Caki2 (cell line): ENCODE data around the gene KCNQ1. TPM values are rescaled to one million over a fixed set of nuclear protein-coding genes. Genes with fewer than 3 reads are reported as not detected.
A peak's percentile ranks its signal among the peaks of the same experiment; 100 is the strongest.

Source experiments
- DNase-seq: peaks from one replicate; pipeline ENCODE4 v3.0.0-alpha.2; 2015; ENCODE audit warnings: low read depth
- in situ Hi-C: cut with HindIII; loops from 2 replicates; pipeline ENCODE4 v1.10.0; 2016; ENCODE audit warnings: low sequenced_read_pairs, low pct_unique_long_range_greater_than_20kb, mixed read lengths
- total RNA-seq: library from RNA; depleted of rRNA; stranded (reverse); fragments of >200 nt; shearing (Covaris generic); gene quantifications from 2 replicates; pipeline ENCODE4 v1.2.3, GENCODE V29; 2014; ENCODE audit warnings: low replicate concordance

KCNQ1 gene
- total RNA-seq, 1 experiment from 2014 or later = not detected

DNA sequence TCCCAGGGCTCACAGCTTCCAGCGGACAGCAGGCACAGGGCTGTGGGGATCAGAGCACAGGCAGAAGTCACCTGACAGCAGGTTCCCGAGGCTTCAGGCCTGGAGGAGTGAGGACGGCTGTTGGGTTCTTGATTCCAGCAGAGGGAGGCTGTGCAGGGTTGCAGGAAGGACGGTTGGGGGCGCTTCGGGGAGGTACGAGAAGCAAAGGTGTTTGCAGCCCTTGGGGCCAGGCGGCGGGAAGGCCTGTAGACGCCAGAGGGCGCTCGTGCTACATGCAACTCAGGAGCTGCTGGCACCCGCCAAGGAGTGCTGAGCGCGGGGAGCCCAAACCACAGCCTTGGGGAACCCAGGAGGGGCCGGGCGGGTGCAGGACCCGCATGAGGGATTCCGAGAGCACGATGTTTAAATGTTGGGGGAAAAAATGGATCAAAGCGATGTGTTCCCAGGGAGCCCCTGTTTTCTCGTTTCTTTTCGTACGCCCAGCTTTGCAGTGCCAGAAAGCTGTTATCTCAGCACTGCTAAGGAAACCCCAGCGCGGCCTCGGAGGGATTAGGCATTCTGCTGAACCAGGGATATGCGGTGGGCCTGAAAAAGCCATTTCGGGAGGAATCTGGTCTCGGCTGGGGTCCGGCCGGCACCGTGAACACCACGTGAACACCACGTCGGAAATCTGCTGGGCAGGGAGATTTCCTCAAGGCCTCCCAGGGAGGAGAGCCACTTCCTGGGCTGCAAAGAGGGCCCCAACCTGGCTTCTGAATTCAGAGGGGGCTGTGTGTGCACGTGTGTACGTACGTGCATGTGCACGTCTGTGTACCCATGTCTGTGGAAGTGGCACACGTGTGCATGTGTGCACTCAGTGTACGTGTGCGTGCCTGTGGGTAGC lies 88.1 kb downstream of the KCNQ1 start:
- DNase-seq = peak; percentile 75

DNA sequence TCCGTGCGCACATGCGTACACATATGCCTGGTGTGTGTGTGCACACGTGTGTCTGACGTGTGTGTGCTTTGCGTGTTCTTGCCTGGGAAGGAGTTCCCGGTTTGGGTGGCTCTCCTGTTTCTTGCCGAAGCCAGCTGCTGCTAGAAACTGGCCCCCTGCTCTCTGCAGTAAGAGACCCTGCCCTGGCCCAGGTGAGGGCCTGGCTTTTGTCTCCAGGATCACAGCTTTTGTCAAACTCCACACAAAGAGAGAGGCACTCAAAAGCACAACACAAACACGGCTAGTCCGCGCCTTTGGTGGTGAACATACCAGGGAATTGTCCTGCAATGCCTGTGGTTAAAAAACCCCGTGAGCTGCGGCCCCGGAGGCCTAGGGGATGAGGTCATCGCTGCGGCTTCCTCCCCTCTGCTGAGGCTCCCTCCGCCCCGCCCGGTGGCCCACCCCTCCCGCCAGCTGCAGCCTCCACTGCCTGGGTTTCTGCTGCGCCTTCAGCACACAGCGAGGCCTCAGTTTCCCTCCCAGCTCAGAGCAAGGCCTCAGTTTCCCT lies 88.9 kb downstream of the KCNQ1 start:
- in situ Hi-C loops = no loop called here
- peak; percentile 66 for DNase-seq

More for the DNA sequence above, 88.1 kb downstream of the KCNQ1 start:
- in situ Hi-C loops = no loop called here

DNA sequence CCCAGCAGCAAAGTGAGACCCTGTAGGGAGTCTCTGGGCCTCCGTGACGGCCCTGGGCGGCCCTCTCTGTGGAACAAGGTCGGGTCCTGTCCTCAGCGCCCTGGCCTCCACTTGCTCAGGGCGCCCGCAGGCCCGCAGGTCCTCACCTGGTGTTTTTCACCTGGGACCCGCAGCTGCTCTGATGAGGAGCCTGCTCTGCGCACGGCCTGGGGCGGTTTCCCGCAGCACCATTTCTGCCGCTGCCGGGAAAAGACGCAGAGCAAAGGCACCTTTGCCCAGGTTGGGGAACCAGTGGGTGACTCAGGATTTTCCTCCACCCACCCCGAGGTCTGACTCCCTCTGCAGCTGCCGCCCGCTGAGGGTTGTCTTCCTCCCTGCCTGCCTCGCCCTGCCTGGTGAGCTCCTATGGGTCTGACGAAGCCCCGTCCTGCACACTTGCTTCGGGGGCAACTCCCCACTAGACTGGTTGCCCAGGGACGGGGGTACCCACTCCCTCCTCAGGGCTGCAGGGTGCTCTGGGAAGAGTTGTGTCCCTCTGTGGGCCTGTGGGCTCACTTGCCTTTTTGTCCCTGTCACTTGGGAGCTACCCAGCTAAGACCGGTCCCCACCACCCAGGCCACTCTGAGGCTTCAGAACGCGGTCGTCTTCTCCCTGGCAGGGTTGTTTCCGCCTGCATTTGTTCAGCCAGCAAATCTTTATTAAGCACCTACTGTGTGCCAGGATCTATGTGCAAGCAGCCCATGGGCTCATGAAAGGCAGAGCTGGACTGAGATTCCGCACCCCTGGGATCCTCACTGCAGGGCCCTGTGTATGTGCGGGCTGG lies 89.5 kb downstream of the KCNQ1 start:
- no peak for DNase-seq
- in situ Hi-C loops = no loop called here

DNA sequence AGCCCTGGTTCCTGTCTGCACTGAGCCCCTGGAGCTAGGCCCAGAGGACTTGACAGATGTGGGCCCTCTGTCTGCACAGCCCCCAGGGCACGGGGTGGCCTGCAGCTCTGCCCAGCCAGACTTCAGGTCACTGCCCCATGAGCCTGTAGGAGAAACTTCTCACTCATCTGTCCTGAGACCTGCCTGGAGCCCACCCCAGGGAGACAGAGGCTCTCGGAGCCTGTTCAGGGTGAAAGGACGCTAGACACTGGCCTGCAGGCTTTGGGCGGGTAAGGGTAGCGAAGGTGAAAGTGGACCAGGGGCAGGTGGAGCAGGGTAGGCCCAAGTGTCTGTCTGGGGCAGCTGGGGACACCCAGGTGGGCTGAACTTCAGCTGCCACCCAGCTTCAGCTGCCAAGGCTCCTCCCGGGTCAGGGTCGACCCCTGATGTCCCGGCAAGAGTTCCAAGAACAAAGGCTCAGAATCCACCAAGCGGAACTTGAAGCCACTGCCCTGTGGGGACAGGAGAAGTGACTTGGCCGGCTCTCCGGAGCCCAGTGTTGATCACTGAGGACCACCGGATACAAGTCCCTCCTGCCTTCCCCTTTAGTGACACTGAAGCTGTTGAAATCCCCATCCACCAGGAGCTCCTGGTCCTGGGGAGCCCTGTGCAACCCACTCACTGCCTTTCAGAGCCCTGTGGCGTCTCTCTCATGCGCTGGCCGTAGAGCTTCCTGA lies 90.3 kb downstream of the KCNQ1 start:
- in situ Hi-C loops = no loop called here

DNA sequence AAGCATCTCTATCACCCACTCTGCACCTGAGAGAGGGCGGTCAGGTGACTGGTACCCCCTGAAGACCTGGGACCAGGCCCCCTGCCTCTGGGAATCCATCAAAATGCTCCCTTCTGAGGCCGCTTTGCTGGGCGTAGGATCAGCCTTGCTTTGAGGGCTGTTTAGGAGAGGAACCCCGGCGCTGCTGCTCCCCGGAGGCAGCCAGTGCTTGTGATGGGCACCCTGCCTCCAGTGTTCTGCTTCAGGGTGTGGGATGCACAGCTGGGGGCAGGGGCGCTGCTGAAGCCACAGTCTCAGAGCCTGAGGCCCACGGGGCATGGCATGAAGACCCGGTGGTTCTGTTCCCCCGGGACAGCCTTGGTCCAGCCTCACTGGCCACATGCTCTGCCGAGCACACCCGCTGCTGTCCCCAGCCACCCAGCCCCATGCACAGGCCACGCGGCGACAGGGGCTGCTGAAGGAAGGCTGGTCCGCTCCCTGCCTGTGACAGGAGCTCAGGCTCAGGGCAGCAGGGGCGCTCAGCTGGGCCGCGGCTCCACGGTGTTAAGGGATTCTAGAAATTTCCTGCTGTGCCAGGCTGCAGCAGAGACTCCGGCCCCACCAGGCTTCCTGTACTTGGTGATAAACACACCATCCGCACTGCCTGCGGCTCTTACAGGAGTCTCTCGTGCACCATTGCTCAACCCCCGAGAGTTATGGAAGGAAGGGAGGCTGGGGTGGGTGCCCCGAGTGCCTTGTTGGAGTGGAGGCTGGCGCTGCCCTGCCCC lies 91.0 kb downstream of the KCNQ1 start:
- no peak for DNase-seq
- in situ Hi-C loops = no loop called here

More for the DNA sequence above, 90.3 kb downstream of the KCNQ1 start:
- DNase-seq = no peak

DNA sequence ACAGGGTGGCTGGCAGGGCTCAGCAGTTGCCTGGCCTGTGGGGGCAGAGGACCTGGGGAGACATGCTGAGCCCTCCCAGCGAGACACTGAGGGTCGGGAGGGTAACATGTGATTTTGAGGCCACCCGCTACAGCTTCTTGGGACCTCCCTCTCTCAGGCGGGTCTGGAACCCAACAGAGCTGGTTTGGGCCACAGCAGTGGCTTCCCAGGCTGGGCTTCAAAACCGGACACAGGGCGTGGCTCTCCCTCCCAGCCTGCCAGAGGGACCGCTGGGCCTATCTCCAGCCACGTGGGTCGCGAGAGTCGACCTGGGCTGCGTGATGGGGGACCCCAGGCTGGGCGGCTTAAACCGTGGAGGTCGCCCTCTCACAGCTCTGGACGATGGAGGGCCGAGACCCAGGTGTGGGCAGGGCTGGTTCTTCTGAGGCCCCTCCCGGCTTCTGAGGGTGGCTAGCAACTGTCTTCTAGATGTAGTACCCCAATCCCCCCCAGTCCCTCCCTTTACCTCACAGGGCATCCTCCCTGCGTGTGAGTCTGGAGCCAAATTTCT lies 91.7 kb downstream of the KCNQ1 start:
- in situ Hi-C loops = no loop called here
- no peak for DNase-seq

DNA sequence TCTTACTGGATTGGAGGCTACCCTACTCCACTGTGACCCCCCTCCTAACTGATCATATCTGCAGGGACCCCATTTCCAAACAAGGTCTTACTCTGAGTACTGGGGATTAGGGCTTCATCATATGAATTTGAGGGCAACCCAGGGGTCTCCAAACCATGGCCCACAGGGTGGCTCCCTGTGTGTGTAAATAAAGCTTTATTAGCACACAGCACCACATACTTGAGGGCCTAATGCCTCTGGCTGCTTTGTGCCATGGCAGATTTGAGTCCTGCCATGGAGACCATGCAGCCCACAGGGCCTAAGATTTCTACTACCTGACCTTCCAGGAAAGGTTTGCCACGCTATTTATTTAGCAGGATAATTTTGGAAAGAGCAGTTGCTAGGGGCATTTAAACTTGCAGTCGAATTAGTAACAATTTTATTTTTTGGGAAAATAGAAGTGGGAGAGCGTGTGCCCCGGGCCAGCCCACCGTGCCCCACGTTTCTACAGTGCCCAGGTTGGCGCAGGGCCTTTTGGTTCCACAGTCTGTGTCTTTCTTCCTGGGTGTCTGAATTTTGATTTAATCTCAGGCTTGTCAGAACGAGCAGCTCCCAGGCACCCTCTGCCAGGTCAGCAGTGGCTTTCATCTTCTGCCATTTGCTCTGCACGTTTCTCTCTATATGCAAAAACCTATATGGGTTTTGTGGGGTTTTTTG lies 92.3 kb downstream of the KCNQ1 start:
- no peak for DNase-seq
- in situ Hi-C loops = no loop called here

DNA sequence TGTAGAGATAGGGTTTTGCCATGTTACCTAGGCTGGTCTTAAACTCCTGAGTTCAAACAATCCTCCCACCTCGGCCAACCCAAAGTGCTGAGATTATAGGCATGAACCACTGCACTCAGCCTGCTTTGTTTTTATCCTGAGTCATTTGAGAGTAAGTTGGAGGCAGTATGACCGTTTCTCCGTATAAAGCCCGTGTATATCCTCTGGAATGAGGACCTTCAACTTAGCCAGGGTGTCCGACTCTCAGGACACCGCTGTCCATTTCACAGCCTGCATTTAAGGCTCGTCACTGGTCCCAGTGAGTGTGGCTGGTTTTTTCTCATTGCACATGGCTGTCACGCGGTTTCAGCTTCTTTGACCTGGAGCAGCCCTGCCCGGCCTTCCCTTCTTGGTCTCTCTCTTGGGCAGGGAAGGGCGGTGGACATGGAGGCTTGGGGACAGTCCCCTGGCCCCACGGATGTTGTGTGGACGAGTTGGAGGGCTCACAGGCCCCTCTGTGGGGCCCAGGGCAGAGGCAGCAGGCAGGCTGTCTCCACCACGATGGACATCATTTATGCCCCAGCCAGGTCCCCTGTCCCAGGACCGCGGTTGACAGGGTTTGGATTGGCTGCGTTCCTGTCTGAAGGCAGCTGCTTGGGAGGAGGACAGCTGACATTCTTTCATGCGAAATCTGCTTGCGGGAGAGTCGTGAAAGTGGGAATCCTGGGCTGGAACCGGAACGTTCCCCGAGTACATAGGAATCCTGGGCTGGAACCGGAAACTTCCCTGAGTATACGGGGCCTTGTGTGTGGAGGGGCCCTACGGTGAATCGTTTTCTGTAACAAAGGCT lies 93.3 kb downstream of the KCNQ1 start:
- DNase-seq = no peak
- in situ Hi-C loops = no loop called here

DNA sequence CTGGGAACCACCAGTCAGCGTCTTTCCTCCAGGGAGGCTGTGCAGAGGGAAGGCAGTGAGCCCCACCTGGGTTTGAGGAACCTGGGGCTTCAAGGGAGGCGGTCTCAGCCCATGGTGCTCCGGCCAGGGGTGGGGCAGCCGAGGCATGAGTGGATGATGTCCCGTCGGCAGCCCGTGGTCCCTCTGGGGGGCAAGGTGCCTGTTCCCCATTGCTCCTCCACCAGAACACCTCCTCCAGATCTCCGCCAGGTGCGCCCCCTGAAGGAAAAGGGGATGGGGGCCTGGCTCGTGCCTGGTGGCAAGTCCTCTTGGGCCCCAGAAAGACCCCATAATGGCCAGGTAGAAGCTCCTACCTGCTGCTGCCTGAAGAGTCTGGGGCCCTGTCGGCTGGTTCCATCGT lies 94.1 kb downstream of the KCNQ1 start:
- in situ Hi-C loops = no loop called here
- DNase-seq = no peak

DNA sequence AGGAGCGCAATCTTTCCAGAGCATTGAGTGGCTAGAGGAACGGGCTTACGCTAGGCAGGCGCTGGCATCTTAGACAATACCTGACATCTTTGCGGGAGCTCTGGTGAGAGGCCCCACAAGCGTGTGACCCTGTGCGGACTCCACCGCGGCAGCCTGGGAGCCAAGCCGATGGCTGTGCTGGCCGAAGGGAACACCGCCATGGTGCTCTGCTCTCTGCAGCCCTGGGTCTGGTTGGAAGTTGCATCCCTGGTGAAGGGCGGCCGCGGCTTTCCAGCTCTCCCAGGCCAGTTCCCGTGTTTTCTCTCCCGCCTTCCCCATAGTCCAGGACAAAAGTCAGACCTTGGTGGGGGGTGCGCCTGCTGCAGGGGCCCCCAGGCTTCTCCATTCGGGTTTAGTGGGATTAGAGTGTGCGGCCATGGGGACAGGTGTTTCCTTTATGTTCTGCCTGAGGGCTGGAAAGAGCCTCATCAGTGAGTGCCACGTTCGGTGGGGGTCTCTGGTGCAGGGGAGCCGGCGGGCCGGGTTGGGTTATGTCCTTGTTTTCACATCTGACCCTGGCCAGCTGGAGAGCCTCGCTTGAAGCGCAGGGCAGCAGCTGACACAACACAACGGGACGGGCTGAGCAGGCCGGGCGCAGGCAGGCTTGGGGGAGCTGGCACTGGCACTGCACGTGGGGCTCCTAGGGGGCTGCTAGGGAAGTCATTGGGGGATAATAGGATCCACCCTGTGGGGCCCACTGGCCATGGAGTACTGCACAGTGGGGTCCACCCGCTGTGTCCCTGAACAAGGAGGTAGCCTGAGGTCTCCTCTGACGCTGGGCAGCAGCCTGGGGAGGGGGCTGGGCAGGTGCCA lies 94.8 kb downstream of the KCNQ1 start:
- no peak for DNase-seq
- in situ Hi-C loops = no loop called here

DNA sequence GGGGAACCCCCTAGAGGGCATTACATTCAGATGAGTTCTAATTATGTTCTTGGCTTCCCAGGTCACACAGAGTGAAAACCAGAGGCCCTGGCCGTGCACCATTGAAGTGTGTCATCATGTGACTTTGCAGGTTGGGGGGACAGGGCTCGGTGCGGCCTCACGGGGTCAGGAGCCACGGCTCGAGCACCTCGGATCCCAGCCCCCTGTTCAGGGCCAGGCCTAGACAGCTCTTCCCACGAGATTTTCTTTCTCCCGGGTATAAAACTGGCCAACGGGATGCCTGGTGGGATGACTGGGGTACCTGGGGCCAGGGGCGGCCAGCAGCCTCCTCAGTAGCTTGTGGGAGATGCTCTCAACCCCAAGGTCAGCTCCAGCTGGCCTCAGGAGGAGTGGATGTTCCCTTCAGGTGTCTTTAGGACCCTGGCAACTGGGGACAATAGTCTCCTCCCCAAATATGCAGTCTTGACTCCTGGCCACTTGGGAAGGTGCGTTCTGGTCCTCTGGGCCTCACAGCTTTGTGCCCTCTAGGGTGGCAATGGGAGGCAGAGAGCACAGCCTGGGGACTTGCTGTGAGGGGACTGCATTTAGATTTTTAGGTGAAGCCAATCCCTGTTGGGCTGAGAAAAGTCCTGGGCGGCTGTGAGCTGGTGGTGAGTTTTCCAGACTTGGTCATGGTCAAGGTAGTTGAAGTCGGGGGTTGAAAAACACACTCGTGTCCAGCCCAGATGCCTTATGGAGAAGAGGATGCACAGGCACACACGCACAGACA lies 95.6 kb downstream of the KCNQ1 start:
- DNase-seq = no peak
- in situ Hi-C loops = no loop called here

DNA sequence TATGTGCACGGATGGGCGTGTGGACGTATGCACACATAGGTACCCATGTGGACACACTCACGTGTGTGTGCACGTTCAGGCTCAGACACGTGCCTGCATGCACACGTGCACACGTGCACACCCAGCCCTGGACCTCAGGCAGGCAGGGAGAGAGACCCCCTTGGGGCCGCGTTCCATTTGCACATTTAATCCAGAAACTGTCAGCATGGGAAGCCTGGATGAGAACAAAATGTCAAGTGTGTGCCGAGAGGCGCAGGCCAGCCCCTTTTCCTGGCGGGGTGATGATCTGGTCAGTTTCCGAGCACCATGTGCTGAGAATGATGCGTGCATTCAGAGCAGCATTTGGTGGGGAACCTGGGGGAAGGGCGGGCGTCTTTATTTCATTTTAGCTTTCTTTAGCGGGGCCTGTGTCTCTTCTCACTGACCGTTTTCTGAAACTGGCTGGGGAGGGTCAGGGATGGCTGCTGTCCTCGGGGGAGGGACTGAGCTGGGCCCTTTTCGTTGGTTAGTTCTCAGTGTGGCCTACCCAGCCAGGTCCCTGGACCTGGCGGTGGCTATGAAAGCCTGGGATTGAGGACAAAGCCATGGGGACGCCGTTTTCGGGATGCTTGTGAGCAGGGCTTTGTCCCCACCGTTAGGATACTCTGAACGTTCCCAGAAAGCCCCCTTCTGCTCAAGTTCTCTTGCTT lies 96.3 kb downstream of the KCNQ1 start:
- DNase-seq = no peak
- in situ Hi-C loops = no loop called here

DNA sequence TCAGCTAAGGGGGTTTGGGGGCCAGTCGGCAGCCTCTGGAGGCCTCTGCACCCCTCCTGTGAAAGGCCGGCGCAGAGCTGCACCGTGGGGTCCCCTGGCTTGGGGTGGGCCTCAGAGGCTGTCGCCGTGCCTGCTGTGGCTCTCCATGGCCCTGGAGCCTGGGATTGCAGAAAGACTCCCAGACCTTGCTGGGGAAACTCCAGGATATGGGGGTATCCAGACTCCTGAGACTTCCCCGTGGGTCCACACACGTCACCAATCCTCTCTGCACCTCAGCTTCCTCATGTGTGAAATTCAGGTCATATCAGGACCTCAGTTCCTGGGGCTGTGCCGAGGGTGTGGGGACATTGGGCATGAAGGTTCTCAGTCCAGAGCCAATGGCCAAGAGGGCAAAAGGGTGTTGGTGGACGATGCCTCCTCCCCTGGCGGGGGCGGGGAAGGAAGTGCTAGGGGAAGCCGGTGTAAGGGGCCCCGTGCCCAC lies 97.1 kb downstream of the KCNQ1 start:
- in situ Hi-C loops = no loop called here
- DNase-seq = no peak

DNA sequence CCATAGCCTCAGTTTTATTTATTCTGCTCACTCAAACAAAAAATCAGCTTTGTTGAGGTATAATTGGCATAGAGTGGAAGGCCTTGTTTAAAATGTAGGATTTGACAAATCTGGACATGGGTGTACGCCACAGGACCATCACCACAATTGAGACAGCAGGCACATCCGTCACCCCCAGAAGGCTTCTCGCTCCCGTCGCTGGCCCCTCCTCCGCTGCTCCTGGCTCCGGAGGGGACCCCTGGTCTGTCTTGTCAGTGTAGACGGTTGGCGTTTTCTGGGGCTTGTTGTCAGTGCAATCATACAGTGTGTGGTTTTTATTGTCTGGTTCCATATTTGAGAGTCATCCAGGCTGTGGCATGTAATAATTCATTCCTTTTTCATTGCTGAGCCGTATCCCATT lies 97.6 kb downstream of the KCNQ1 start:
- no peak for DNase-seq
- in situ Hi-C loops = no loop called here
